ENCODE measurements around the gene ENDOV.

GRCh38 chr17:80414803-80415625 is at the start of gene ENDOV:
- TF ChIP-seq CTCF (conservative IDR thresholded peaks at IDR 0.05 in 1 of 2, IDR thresholded peaks at IDR 0.05 in 1 of 2; ENCODE audit: low read depth in 1 of 2, low read length in 2 of 2) (no peak), EZH2 (IDR thresholded peaks at IDR 0.05; ENCODE audit: low read length, missing control alignments) (no peak)

Measured in fibroblast of lung (primary cell).